ENCODE data around the gene ACTR6. TPM values are rescaled to one million over a fixed set of nuclear protein-coding genes. Genes with fewer than 3 reads are reported as not detected.
"Not testable (repeated sequence)": the region's sequence is repeated elsewhere in the genome, so short reads cannot be mapped to it uniquely, and the experiment has no call there.

Gene ACTR6
- total and polyA plus RNA-seq, 9 donors: 13.4 to 28.0 (median 19.8) TPM

- Histone ChIP-seq H3K27ac (no peak overlapping the region), H3K4me3 (no peak overlapping the region)
Observed at GRCh38 chr12:100229036-100229635, 28.5 kb downstream of the ACTR6 start.

DNA sequence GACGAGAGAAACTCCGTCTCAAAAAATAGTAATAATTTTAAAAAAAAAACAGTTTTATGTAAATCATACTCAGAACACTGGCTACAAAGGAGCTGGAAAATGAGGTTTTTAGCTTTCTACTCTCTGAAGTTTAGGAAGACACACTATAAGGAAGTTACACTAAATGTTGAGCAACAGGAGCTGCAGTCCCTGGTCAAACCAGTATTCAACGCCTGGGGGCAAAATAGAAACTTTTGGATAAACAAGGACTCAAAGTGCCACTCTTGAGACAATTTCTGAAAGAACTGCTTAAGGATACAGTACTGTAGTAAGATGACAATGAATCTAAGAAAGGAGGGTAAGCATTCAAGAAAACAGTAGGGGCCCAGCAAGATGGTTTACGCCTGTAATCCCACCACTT, 29.3 kb downstream of the ACTR6 start:
- Histone ChIP-seq H3K9me3 (no peaks in the 10 kb centered on the region), H3K27me3 (no peaks in the 10 kb centered on the region), H3K4me1 (ENCODE audit: insufficient read depth) (peaks cover 1% of the 10 kb centered on the region), H3K4me3 (no peak overlapping the region), H3K27ac (no peak overlapping the region), H3K36me3 (no peaks in the 10 kb centered on the region)
- DNase-seq: no peak
- 83 to 86% (median 85%) methylated on average over 4 of the region's 4 CpGs for WGBS, 3 donors
- TF ChIP-seq POLR2A (IDR thresholded peaks at IDR 0.05) (no peak), EP300 (IDR thresholded peaks at IDR 0.05) (no peak)
- TF ChIP-seq, protein P1, sequence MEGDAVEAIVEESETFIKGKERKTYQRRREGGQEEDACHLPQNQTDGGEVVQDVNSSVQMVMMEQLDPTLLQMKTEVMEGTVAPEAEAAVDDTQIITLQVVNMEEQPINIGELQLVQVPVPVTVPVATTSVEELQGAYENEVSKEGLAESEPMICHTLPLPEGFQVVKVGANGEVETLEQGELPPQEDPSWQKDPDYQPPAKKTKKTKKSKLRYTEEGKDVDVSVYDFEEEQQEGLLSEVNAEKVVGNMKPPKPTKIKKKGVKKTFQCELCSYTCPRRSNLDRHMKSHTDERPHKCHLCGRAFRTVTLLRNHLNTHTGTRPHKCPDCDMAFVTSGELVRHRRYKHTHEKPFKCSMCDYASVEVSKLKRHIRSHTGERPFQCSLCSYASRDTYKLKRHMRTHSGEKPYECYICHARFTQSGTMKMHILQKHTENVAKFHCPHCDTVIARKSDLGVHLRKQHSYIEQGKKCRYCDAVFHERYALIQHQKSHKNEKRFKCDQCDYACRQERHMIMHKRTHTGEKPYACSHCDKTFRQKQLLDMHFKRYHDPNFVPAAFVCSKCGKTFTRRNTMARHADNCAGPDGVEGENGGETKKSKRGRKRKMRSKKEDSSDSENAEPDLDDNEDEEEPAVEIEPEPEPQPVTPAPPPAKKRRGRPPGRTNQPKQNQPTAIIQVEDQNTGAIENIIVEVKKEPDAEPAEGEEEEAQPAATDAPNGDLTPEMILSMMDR (IDR thresholded peaks at IDR 0.05): no peak
- intact Hi-C loops (cut with DNase I): loop anchor here in 3 of 4 donors (10.0 kb wide), 2 partner anchors 325 to 495 kb away; no protein-coding TSS in a partner anchor

More at GRCh38 chr12:100229036-100229635, 28.5 kb downstream of the ACTR6 start:
- intact Hi-C loops (cut with DNase I): no loop called here
- DNase-seq: no peak
- Histone ChIP-seq H3K4me1 (ENCODE audit: insufficient read depth) (no peaks in the 10 kb centered on the region), H3K9me3 (no peaks in the 10 kb centered on the region), H3K27me3 (no peaks in the 10 kb centered on the region), H3K36me3 (no peaks in the 10 kb centered on the region)
- WGBS, 3 donors: 94 to 100% (median 96%) methylated on average over 5 of the region's 5 CpGs
- TF ChIP-seq POLR2A (IDR thresholded peaks at IDR 0.05) (no peak), EP300 (IDR thresholded peaks at IDR 0.05) (no peak)
- TF ChIP-seq, protein P1 (IDR thresholded peaks at IDR 0.05): no peak

DNA sequence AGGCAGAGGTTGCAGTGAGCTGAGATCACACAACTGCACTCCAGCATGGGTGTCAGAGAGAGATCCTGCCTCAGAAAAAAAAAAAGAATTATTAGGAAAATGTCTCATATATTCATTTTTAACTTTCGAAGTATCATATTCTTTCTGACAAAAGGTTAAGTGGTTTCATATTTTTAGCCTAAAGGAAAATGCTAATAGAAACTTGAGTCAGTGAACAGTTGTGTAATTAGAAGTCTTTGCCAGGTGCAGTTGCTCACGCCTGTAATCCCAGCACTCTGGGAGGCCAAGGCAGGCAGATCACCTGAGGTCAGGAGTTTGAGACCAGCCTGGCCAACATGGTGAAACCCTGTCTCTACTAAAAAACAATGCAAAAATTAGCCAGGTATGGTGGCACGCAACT, 31.3 kb downstream of the ACTR6 start:
- H3K9me3 ChIP-seq; H3K36me3 ChIP-seq; H3K4me3 ChIP-seq; H3K4me1 ChIP-seq (ENCODE audit: insufficient read depth); H3K27ac ChIP-seq; H3K27me3 ChIP-seq; DNase-seq: not testable (repeated sequence)
- 81 to 89% (median 82%) methylated on average over 3 of the region's 3 CpGs for WGBS, 3 donors
- intact Hi-C loops (cut with DNase I): loop anchor here in 3 of 4 donors (10.0 kb wide), 2 partner anchors 323 to 493 kb away; no protein-coding TSS in a partner anchor

- Histone ChIP-seq H3K9me3 (no peaks in the 10 kb centered on the region), H3K36me3 (no peaks in the 10 kb centered on the region), H3K4me3 (no peak overlapping the region), H3K4me1 (ENCODE audit: insufficient read depth) (peaks cover 1% of the 10 kb centered on the region), H3K27ac (no peak overlapping the region), H3K27me3 (no peaks in the 10 kb centered on the region)
- no peak for DNase-seq
- TF ChIP-seq EP300 (IDR thresholded peaks at IDR 0.05): no peak
- TF ChIP-seq, protein P1 (IDR thresholded peaks at IDR 0.05): no peak
- no peak for TF ChIP-seq POLR2A (IDR thresholded peaks at IDR 0.05)
- intact Hi-C loops (cut with DNase I): loop anchor here in 3 of 4 donors (10.0 kb wide), 2 partner anchors 321 to 491 kb away; no protein-coding TSS in a partner anchor
- 12 to 29% (median 24%) methylated on average over 3 of the region's 3 CpGs for WGBS, 3 donors
Observed at GRCh38 chr12:100234166-100234565, 33.6 kb downstream of the ACTR6 start.

- TF ChIP-seq POLR2A (IDR thresholded peaks at IDR 0.05) (no peak), EP300 (IDR thresholded peaks at IDR 0.05) (no peak)
- TF ChIP-seq, protein P1 (IDR thresholded peaks at IDR 0.05): peak; percentile 23 to 51 (median 47)
- no peaks in the 10 kb centered on the region for H3K9me3 ChIP-seq
- H3K36me3 ChIP-seq: no peaks in the 10 kb centered on the region
- no peak overlapping the region for H3K27ac ChIP-seq
- H3K27me3 ChIP-seq: no peaks in the 10 kb centered on the region
- H3K4me3 ChIP-seq: no peak overlapping the region
- intact Hi-C loops (cut with DNase I): loop anchor here in 3 of 4 donors (10.0 kb wide), 2 partner anchors 320 to 490 kb away; no protein-coding TSS in a partner anchor
- WGBS, 3 donors: 17 to 21% (median 20%) methylated on average over 7 of the region's 7 CpGs
- H3K4me1 ChIP-seq (ENCODE audit: insufficient read depth): peaks cover 1% of the 10 kb centered on the region
- DNase-seq: no peak
Observed at GRCh38 chr12:100234591-100235304, 34.1 kb downstream of the ACTR6 start.
